Prostate gland (tissue), 2 donors: ENCODE measurements around the gene COX19.

Experiments used
- POLR2A ChIP-seq: fragments of 450-650 bp; IDR thresholded peaks from one replicate; pipeline ENCODE4 v1.6.1; 2016; ENCODE audit warnings: antibody characterized with exemption, mild to moderate bottlenecking
- POLR2AphosphoS5 ChIP-seq: sonication (generic); formaldehyde crosslinking; IDR thresholded peaks from one replicate; pipeline ENCODE4 v1.6.1; 2017; ENCODE audit warnings: antibody characterized with exemption
- TF ChIP-seq, protein P1 (sequence below), 4 experiments: fragments of 200-600 bp in 2 of 4; fragments of 450-650 bp in 2 of 4; sonication (generic) in 2 of 4; IDR thresholded peaks; 1 replicate in 3 of 4; 2 replicates in 1 of 4; pipeline ENCODE4 v1.5.1; 2016 to 2019; ENCODE audit warnings: antibody characterized with exemption in 4 of 4, mild to moderate bottlenecking in 2 of 4, moderate library complexity in 2 of 4

DNA sequence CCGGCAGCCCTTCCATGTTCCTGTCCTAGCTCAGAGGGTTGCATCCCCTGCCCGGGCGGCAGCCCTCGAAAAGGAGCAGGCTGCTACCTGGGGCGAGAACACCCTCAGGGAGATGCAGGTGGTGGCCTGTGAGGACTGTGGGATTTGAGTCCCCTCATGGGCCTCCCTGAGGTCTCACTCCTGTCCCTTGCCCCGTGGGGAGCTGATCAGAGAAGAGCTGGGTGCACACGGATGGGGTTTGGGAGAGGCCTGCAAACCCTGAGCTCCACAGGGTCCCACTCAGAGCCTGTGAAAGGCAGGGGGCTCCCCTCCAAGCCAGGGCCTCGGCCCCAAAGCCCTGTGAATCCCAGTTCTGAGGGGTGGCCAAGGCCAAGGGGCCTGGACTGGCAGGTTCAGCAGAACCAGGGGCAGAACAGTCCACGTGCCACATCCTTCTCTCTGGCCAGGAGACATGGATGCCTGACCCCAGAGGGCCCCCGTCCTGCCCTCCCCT is 7.2 kb upstream of the COX19 start:
- TF ChIP-seq, protein P1, sequence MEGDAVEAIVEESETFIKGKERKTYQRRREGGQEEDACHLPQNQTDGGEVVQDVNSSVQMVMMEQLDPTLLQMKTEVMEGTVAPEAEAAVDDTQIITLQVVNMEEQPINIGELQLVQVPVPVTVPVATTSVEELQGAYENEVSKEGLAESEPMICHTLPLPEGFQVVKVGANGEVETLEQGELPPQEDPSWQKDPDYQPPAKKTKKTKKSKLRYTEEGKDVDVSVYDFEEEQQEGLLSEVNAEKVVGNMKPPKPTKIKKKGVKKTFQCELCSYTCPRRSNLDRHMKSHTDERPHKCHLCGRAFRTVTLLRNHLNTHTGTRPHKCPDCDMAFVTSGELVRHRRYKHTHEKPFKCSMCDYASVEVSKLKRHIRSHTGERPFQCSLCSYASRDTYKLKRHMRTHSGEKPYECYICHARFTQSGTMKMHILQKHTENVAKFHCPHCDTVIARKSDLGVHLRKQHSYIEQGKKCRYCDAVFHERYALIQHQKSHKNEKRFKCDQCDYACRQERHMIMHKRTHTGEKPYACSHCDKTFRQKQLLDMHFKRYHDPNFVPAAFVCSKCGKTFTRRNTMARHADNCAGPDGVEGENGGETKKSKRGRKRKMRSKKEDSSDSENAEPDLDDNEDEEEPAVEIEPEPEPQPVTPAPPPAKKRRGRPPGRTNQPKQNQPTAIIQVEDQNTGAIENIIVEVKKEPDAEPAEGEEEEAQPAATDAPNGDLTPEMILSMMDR (IDR thresholded peaks at IDR 0.05): no peak
- TF ChIP-seq POLR2AphosphoS5 (no peak), POLR2A (no peak)
